Measurements from ENCODE around the gene ADAMTS16.

ADAMTS16 gene

DNA sequence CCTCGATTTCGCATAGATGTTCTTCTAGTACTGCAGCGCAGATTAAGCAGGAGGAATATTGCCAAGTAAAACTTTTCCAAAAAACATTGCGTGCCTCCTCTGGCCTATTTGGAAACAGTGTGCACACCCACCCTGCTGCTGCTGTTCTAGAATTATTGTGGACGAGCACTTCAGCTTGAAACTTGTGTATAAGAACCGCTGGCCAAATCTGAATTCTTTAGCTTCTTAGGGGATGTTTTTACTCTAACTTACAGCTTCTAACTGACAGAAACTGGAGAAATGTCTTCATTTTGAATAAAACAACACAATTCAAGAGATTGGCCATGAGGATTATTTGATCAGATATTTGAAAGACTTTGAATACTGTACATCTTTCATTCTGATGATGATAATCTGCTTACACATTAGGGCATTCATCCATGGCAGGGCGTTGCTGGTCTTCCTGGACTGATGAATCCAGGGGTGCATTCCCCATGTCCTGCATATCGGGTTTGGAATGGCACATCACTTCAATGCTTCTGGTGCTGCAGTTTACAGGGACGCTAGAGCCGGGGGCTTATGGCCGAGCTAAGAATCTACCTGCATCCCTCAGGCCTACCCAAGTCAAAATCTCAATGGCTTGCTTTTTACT lies 6.5 kb downstream of the ADAMTS16 start:
- H3K36me3 ChIP-seq (replicated peaks) = no peaks in the 10 kb centered on the region
- peak overlapping the region; percentile 93 for H3K27ac ChIP-seq
- peak overlapping the region; percentile 22 for H3K4me3 ChIP-seq (ENCODE audit: low read depth, low read length)
- TF ChIP-seq, protein P1, sequence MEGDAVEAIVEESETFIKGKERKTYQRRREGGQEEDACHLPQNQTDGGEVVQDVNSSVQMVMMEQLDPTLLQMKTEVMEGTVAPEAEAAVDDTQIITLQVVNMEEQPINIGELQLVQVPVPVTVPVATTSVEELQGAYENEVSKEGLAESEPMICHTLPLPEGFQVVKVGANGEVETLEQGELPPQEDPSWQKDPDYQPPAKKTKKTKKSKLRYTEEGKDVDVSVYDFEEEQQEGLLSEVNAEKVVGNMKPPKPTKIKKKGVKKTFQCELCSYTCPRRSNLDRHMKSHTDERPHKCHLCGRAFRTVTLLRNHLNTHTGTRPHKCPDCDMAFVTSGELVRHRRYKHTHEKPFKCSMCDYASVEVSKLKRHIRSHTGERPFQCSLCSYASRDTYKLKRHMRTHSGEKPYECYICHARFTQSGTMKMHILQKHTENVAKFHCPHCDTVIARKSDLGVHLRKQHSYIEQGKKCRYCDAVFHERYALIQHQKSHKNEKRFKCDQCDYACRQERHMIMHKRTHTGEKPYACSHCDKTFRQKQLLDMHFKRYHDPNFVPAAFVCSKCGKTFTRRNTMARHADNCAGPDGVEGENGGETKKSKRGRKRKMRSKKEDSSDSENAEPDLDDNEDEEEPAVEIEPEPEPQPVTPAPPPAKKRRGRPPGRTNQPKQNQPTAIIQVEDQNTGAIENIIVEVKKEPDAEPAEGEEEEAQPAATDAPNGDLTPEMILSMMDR (IDR thresholded peaks at IDR 0.05; ENCODE audit: low read depth, low read length, missing control alignments) = no peak
- in situ Hi-C loops (cut with HindIII; ENCODE audit: low pct_ligation_motif_present, low sequenced_read_pairs) = no loop called here
- DNase-seq = no peak
- no peaks in the 10 kb centered on the region for H3K27me3 ChIP-seq (replicated peaks)

DNA sequence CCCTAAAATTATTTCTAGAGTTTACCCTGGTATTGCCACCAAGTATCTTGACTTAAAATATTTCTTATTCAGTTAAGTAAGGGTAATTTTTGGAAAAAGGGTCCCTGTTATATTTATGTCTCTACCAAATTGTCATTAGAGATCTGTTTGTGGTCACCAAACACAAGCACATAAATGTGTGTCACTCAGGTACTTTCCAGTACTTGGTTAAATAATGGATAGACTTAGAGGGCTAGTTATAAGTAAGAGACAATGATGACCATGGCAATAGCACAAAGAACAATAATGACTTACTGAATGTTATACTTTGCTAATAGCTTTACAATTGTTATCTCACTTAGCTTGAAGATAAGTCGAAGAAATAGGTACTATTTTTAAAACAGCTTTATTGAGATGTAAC lies 9.0 kb downstream of the ADAMTS16 start:
- TF ChIP-seq, protein P1 (IDR thresholded peaks at IDR 0.05; ENCODE audit: low read depth, low read length, missing control alignments) = no peak
- no peak for DNase-seq
- H3K27me3 ChIP-seq (replicated peaks) = no peaks in the 10 kb centered on the region
- no peak overlapping the region for H3K4me3 ChIP-seq (ENCODE audit: low read depth, low read length)
- H3K36me3 ChIP-seq (replicated peaks) = no peaks in the 10 kb centered on the region
- in situ Hi-C loops (cut with HindIII; ENCODE audit: low pct_ligation_motif_present, low sequenced_read_pairs) = no loop called here
- no peak overlapping the region for H3K27ac ChIP-seq

DNA sequence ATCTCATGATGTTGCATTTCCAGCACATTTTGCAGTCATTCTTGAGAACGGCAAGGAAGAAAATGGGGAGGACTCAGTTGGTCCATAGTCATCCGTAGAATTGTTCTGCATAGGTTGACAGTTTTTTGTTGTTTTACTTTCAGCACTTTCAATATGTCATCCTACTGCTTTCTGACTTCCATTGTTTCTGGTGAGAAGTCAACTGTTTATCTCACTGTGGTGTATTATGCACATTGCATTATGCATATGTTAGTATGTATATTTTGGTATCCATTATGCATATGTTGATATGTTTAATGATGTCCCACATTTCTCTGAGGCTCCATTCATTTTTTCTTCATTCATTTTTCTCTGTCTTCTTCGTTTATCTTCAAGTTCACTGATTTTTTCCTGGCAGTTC lies 10.5 kb downstream of the ADAMTS16 start:
- H3K27me3 ChIP-seq (replicated peaks) = no peaks in the 10 kb centered on the region
- no peak overlapping the region for H3K4me3 ChIP-seq (ENCODE audit: low read depth, low read length)
- in situ Hi-C loops (cut with HindIII; ENCODE audit: low pct_ligation_motif_present, low sequenced_read_pairs) = no loop called here
- TF ChIP-seq, protein P1 (IDR thresholded peaks at IDR 0.05; ENCODE audit: low read depth, low read length, missing control alignments) = no peak
- DNase-seq = no peak
- no peak overlapping the region for H3K27ac ChIP-seq
- H3K36me3 ChIP-seq (replicated peaks) = no peaks in the 10 kb centered on the region

DNA sequence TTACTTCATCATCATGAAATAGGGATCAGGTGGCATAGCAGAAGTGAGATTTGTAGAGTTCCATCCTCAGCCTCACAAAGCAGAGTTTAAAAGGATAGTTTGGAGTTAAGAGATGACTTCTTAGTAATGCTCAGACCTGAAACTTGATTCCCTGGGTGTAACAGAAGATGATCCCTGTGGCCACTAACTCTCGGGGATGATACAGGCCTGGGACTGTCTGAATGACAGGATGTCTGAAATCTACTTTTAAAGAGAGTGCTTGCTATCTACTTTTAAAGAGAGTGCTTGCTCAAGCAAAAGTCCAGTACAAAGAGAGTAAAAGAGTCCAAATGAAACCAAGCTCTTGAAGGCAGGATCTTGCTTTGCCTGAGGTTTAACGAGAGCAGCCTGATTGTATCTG lies 14.6 kb downstream of the ADAMTS16 start:
- in situ Hi-C loops (cut with HindIII; ENCODE audit: low pct_ligation_motif_present, low sequenced_read_pairs) = no loop called here
- Histone ChIP-seq H3K4me3 (ENCODE audit: low read depth, low read length) (no peak overlapping the region), H3K27ac (no peak overlapping the region), H3K27me3 (replicated peaks) (no peaks in the 10 kb centered on the region), H3K36me3 (replicated peaks) (no peaks in the 10 kb centered on the region)
- no peak for DNase-seq
- TF ChIP-seq, protein P1 (IDR thresholded peaks at IDR 0.05; ENCODE audit: low read depth, low read length, missing control alignments) = no peak

DNA sequence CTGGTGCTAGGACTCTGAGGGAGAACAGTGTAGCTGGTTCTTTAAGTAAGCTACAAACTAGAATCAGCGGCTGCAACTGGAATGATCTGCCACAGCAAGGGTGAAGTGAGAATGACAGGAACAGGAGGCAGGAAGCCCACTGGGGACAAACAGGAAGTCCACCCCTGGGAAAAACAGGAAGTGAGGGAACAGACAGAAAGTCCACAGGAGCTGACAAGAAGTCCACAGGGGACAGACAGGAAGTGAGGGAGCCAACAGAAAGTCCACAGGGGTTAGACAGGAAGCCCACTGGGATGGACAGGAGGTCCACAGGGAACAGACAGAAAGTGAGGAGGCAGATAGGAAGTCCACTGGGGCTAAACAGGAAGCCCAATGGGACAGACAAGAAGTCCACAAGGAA lies 15.5 kb downstream of the ADAMTS16 start:
- DNase-seq = no peak
- Histone ChIP-seq H3K27ac (no peak overlapping the region), H3K36me3 (replicated peaks) (no peaks in the 10 kb centered on the region), H3K27me3 (replicated peaks) (no peaks in the 10 kb centered on the region), H3K4me3 (ENCODE audit: low read depth, low read length) (no peak overlapping the region)
- TF ChIP-seq, protein P1 (IDR thresholded peaks at IDR 0.05; ENCODE audit: low read depth, low read length, missing control alignments) = no peak
- in situ Hi-C loops (cut with HindIII; ENCODE audit: low pct_ligation_motif_present, low sequenced_read_pairs) = no loop called here

DNA sequence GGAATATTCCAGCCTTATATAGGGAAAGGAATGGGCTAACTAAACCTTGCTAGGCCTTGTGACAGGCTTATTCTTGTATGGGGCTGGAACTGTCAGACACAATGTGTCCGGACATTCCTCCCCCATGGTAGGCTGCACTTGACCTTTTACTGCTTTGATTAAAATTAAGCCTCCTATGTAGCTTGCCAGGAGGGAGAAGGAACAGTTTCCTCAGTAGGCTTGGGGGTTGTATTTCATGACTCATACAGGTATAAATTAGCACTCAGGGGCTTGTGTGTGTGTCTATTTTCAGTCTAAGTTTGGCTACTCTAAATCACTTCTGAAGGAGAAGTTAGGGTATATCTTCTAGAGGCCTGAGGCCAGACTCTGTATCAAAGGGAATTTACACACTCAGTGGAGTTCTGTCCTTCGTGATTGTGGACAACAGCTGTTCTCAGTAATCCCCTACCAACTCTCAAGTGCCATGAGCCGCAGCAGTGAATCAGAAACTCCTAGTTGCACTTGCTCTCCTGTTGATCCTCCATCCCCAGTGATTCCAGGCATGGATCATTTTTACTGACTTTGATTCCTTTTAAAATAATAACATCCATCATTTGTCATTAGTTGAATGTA lies 16.4 kb downstream of the ADAMTS16 start:
- H3K27ac ChIP-seq = no peak overlapping the region
- no peak for DNase-seq
- in situ Hi-C loops (cut with HindIII; ENCODE audit: low pct_ligation_motif_present, low sequenced_read_pairs) = no loop called here
- H3K27me3 ChIP-seq (replicated peaks) = no peaks in the 10 kb centered on the region
- no peak overlapping the region for H3K4me3 ChIP-seq (ENCODE audit: low read depth, low read length)
- H3K36me3 ChIP-seq (replicated peaks) = no peaks in the 10 kb centered on the region
- TF ChIP-seq, protein P1 (IDR thresholded peaks at IDR 0.05; ENCODE audit: low read depth, low read length, missing control alignments) = no peak
